Stimulated activated CD4-positive, alpha-beta T cell treated with anti-CD3 and anti-CD28 coated beads, Interleukin-2, amount 100 ng/mL, for 4 hours (primary cell): ENCODE results near the gene SIRT5.
A peak's percentile ranks its signal among the peaks of the same experiment; 100 is the strongest.

Source experiments
- DNase-seq: peaks from one replicate; pipeline ENCODE4 v3.0.0-alpha.2; 2020; ENCODE audit warnings: low read depth

The SIRT5 gene

DNA sequence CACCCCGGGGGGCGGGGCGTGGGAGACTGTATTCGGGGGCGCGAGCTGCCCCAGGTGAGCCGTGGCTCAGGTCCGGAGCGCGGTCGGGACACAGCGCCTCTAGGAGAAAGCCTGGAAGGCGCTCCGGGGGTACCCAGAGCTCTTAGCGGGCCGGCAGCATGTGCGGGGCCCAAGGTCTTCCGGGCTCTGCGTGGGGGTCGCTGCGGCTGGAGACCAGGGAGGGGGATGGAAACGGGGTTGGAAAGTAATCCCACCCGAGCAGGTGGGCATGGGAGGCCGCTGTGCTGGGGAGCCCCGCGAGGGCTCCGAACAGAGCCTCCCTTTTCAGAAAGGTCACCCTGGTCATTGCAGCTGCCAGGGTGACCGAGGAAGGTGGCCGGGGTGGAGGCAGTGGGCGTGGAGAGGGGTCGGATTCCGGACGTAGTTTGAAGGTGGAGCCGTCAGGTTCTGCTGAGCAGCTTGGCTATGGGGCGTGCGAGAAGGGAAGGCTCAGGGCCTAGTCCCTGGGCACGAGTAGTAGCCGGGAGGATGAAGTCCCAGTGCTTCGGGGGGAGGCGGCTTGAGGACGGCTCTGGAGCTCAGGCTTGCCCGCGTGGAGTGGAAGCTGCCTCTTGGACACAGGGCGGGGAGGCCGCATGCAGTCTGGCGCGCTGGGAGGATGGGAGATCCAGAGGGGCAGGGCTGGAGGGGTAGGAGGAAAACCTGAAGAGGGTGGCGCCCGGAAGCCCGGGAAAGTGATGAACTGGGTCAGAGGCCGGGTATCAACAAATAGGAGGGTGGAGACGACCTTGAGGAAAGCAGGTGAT is at the start of gene SIRT5:
Gene SIRT5, plus strand, starts transcription at position 31 of the 806 bp plus-strand sequence. CDS start 9,510 bp downstream, outside the sequence.
- peak; percentile 54 for DNase-seq

DNA sequence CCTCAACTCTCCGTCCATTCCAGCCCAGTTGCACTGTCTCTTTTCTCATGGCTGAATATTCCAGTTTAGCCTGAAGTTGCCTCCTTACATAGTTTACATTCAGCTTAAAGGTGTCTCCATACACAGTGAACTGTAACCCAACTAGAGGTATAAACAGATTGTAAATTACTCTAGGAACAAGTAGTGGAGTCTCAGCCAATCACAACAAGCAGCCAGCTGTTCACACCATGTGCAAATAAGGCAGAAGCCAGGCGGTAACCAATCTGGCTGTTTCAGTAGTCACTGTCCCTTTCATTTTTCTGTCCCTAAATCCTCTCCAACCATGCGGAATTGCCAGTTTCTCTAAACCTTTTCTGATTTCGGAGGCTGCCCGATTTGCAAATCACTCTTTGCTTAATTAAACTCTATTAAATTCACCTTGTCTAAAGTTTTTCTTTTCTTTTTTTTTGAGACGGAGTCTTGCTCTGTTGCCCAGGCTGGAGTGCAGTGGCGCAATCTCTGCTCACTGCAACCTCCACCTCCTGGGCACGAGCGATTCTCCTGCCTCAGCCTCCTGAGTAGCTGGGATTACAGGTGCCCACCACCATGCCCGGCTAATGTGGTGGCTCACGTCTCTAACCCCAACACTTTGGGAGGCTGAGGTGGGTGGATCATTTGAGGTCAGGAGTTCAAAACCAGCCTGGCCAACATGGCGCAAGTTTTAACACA is 49.4 kb upstream of the SIRT5 start:
- no peak for DNase-seq

DNA sequence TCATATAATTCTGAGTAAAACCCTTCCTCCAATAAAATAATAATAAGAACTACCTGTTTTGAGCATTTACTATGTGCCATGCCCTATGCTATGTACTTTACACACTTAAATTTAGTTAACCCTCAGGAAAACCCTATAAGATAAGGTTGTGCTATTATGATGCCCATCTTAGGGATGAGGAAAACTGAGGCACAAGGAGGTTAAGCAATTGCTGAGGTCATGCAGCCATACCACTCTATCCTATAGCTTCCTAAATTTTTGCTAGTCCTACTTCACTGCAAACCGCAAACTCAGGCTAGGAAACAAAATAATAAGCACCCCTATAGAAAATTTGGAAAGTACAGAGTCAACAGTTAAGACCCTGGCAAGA is 48.1 kb upstream of the SIRT5 start:
- no peak for DNase-seq

DNA sequence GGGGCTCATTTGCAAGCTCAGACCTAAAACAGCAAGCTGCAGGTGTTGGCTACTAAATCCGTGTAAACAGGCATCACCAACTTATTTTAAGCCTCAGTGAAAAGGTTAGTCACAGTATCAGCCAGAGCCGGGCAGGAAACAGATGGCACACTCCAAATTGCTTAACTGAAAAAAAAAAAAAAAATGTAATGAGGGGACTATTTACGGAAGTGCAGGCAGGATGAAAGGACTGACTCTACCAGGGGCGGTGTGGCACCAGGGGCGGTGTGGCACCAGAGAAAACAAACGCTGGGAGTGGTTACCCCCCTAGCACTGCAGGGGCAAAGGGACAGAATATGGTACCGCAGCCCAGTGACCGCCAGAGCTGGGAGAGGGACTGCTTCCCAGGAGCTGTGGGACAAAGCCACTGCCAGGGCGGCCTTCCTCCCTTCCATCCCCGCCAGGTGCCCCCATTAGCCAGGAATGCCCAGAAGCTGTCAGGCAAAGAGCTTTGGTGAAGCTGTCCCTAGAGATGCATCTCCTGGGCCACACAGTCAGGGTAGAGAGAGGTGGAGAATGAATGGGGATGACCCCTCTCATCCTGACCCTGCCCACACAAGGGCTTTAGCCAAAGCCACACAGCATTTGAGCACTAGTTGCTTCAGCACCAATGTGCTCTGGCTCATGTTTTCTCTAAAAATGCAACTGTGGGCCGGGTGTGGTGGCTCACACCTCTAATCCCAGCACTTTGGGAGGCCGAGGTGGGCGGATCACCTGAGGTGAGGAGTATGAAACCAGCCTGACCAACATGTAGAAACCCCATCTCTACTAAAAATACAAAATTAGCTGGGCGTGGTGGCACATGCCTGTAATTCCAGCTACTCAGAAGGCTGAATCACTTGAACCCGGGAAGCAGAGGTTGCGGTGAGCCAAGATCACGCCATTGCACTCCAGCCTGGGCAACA is 47.4 kb upstream of the SIRT5 start:
- no peak for DNase-seq

DNA sequence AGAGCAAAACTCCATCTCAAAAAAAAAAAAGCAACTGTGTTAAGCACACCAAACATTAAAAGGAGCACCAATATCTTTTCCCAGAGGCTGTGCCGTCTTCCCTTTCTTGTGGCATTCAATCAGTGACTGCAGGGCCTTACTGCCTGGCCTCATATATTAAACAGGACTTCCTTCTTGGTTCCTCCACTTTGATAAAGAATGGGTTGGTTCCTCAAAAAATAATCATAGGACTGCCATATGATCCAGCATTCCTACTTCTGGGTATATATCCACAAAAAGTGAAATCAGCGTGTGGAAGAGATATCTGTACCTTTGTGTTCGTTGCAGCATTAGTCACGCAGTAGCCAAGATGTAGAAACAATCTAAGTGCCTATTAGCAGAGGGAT is 46.7 kb upstream of the SIRT5 start:
- no peak for DNase-seq

DNA sequence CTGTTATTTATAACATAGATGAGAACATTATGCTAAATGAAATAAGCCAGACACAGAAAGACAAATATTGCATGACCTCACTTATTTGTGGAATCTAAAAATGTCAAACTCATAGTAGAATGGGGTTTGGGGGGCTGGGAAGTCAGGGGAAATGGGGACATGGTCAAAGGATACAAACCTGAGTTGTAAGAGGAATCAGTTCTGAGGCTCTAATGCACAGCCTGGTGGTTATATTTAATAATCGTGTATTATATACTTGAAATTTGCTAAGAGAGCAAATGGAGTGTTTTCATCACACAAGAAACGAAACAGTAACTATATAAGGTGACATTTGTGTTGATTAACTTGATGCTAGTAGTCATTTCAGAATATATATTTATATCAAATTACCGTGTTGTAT is 46.2 kb upstream of the SIRT5 start:
- no peak for DNase-seq

DNA sequence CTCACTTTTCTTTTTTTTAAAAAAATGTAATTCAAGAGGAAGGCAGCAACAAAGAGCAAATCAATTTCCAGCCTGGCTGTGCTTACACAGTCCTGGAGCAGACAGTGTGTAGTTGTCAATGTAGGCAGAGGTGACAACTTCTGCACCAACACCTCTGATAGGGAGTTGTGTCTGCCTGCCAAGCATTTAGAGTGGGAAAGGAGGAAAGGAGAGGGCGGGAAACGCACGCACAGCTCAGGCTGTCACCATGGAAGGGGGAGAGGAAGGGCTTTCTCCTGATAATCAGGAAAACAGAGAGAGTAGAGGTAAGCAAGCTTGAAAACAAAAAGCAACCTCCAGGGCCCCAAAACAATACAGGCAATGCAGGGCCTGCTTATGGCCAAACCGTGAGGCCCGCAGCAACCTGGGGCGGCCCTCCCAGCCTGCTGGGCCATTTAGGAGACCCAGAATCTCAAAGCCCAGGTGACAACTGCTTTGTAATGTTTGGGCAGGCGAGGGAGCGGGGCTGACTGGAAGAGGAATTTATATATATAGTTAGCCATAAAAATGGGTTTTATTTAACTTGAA is 45.5 kb upstream of the SIRT5 start:
- no peak for DNase-seq

DNA sequence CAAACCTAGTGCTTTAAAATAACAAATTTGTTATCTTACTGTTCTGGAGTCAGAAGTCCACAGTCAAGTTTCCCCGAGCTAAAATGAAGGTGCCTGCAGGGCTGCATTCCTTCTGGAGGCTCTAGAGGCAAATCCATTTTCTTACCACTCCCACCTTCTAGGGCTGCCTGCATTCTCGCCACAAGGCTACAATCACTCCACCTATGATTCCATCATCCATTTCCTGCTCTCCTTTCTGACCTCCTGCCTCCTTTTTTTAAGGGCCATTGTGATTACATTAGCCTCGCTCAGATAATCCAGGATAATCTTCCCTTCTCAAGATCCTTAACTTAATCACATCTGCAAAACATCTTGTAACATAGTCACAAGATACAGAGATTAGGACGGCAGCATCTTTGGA is 42.4 kb upstream of the SIRT5 start:
- no peak for DNase-seq

DNA sequence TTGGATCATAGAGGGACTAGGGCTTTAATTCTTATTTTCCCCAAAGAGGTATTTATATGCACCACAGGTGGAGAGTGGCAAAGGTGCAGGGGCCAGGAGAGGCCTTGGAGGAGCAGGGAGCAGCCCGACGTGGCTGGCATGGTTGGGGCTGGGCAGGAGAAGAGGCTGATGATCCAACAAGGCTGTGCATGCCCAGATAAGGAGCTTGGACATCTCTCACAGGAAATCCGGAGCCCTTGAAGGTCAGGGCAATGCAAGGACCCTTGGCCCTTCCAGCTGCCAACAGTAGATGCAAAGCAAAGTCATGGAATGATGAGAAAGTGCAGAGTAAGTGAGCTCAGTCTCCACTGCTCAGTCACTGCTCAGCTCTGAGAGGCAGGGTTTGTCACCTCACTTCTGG is 39.9 kb upstream of the SIRT5 start:
- DNase-seq: no peak

DNA sequence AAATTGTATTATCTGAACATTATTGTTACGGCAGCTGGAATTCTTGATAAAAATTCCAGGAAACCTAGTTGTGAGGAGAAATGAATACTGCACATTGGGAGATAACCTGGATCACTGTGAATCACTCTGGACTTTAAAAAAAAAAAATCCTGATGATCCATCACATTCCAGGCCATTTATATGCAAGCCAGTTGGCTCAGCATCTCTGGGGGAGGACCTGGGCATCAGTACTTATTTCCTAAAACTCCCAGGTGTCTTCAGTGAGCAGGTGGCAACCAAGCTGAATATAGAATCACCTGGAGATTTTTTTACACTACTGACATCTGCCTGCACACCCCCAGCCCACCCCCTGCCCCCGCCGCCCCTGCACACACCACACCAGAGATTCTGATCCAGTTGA is 39.1 kb upstream of the SIRT5 start:
- DNase-seq: no peak

DNA sequence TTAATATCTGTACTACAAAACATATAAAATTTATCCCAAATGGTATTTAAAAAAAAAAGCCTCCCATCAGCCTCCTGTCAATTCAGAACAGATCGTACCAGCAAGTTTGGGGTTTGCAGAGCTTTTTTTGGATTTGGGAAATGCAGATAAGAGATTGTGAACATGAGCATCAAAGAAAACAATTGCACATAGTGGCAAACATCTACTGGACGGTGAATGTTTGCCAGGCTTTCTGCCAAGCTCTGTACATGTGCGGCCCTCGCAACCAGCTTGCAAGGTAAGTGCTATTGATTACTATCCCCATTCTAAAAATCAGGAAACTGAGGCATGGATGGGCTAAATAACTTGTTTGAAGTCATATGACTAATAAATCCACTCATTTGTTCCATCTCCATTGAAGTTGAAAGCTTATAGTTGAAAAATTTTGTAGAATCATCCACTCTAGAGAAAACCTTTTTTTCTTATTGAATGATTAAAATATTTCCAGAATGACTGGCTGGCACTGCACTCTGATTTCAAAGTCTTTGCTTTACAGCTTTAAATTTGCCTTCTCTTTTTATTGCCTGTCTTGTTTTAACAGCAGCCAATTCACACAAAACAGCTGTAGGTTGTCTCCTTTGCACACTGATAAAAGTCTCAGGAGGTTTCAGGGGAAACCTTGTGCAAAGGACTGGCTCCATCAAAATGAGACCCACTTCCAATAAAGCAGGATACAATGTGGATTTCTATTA is 37.4 kb upstream of the SIRT5 start:
- no peak for DNase-seq

DNA sequence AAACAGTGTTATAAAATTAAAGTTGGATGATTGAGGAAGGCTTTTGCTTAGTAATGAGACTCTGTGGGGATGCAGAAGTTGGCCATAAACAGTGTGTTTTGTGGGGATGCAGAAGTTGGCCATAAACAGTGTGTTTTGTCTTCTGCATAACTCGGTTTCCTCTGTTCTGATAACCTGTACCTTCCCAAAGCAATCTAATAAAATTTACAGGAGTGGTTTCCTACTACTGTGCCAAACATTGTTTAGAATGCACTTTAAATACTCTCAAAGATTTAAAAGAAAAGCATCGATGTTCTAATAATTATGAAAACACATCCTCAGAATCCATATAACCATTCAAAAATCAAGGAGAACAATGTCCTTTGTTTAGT is 36.9 kb upstream of the SIRT5 start:
- no peak for DNase-seq

DNA sequence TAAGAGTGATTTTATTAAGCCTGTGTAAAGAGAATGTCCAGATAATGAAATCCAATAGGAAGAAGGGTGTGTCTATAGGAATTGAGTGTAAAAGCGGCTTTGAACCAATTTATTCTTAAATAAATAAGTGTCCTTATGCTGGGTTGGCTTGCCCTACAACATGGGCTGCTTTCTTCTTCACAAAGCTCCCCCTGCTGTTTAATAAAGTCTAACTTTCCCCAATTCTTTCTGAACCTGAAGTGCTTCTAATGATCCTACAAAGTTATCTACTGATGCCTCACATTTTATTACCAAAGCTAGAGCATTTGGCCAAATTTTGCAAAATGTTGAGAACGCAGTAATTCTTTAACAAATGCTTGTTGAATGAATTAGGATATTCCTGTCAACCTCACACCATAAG is 36.3 kb upstream of the SIRT5 start:
- DNase-seq: no peak

DNA sequence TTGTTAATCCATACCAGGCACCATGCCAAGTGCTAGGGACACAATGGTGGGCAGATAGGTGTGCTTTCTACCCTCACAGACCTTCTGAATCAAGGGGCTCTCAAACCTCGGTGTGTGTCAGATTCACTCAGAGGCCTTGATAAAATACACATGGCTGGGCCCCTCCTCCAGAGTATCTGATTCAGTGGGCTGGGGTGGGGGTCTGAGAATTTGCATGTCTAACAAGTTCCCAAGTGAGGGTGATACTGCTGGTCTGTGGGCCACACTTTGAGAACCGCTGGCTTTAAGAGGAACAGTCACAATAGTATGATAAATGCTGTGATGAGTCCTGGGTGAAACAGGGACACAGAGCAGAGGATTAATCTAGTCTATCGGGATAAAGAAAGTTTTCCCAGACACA is 35.8 kb upstream of the SIRT5 start:
- no peak for DNase-seq

DNA sequence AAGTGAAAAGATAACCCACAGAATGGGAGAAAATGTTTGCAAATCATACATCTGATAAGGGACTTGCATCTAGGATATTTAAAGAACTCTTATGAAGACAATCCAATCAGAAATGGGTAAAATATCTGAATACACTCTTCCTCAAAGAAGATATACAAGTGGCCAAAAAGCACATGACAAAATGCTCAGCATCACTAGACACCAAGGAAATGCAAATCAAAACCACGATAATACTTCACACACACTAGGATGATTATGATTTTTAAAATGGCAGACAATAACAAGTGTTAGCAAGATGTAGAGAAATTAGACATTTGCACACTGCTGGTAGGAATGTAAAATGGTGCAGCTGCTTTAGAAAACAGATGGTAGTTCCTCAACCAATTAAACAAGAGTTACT is 34.8 kb upstream of the SIRT5 start:
- DNase-seq: no peak

DNA sequence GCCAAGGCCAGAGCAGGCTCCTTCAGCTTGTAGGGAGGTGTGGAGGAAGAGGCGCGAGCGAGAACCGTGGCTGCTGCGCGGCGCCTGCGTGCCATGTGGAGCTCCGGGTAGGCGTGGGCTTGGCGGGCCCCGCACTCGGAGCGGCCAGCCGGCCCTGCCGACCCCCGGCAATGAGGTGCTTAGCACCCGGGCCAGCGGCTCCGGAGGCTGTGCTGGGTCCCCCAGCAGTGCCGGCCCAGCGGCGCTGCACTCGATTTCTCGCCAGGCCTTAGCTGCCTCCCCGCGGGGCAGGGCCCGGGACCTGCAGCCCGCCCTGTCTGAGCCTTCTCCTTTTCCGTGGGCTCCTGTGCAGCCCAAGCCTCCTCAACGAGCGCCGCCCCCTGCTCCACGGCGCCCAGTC is 32.9 kb upstream of the SIRT5 start:
- no peak for DNase-seq

DNA sequence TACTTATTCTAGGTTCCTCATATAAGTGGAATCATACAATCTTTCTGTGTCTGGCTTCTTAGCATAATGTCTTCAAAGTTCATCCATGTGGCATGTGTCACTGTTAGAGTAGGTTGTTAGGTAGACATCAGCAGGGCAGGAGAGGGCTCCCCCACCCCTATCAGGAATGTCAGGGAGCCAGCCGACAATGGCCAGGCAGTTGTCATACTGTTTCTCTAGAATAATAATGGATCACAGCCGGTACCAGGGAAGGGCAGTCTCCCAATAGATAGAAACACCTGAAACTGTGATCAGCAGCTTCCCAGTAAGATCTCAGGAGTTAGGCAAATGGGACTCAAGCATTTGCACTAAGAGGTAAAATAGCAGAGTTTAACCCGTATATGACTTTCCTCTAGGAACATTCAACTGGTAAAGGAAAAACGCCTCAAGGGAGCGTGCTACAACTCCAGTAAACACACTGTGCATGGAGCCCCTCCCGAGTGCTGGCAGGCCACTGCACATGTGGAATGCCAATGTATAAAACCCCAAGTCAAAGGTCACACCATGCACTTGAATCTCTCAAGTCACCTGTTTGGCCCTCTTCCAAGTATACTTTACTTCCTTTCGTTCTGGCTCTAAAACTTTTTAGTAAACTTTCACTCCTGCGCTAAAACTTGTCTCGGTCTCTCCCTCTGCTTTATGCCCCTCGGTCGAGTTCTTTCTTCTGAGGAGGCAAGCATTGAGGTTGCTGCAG is 29.8 kb upstream of the SIRT5 start:
- DNase-seq: no peak

DNA sequence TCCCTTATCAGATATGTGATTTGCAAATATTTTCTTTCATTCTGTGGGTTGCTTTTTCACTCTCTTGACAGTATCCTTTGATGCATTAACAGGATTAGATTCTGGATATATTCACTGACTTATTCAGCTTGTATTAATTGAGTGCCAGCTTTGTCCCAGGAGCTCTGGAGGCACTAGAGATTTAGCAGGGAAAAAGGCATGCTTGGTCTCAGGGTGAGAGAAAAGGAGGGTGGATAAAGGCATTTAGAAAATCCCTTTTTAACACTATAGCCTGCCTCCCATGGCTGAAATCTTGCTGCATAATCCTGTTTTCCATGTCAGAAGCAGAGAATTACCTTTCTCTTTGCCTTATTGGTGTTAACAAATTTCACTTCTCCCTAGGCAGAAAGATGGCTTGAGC is 28.5 kb upstream of the SIRT5 start:
- no peak for DNase-seq

DNA sequence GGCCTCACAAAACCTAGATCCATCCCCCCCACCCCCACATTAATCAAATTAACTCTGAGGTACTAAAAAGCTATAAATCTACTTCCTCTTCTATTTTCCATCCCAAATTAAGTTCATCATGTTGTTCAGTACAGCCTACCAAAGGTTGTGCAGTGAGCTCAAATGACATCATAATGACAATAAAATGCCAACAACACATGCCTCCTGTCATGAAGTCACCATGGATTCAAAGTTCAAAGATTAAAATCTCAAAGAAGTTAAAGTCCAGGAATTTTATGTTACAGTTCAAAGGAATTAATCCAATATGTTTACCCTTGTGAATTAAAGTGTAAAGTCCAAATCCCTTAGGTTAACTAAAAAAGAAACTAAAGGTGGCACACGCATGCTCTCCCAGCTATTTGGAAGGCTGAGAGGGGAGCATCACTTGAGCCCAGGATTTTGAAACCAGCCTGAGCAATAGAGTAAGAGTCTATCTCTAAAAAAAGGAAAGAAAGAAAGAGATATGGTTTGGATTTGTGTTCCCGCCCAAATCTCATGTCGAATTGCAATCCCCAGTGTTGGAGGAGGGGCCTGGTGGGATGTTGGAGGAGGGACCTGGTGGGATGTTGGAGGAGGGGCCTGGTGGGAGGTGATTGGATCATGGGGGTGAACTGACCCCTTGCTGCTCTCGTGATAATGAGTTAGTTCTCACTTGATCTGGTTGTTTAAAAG is 25.7 kb upstream of the SIRT5 start:
- DNase-seq: no peak

DNA sequence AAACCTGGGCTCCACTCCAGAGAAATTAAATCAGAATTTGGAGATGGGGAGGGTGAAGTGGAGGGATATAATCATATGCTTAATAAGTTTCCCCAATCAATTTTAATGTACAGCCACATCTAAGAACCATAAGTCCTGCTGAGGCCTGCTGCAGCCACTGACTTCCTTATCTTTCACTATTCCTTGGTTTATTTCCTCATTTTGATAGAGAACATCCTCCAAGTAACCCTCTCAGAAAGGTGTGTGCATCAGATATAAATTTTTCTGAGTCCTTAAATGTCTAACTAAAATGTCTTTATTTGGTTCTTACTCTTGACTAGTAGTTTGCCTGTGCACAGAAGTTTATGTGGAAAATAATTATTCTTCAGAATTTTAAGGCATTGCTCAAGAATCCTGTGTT is 23.7 kb upstream of the SIRT5 start:
- no peak for DNase-seq
